Neural progenitor cell (in vitro differentiated cells): ENCODE measurements around the gene NR1D2. TPM values are rescaled to one million over a fixed set of nuclear protein-coding genes. Genes with fewer than 3 reads are reported as not detected.

Experiments used
- DNase-seq: peaks from one replicate; pipeline ENCODE4 v3.0.0-alpha.2; 2016; ENCODE audit warnings: low spot score
- H2AFZ ChIP-seq: fragments of 200-600 bp; sonication (generic); replicated peaks from 2 replicates; pipeline ENCODE4 v1.6.1; 2016; ENCODE audit warnings: antibody characterized with exemption
- H3F3A ChIP-seq: fragments of 200-600 bp; sonication (generic); 2 replicates; pipeline ENCODE4 v1.6.1; 2016; ENCODE audit warnings: antibody characterized with exemption, low read depth
- H3K27ac ChIP-seq: fragments of 200-600 bp; sonication (generic); 2 replicates; pipeline ENCODE4 v1.5.1; 2016; ENCODE audit warnings: mild to moderate bottlenecking
- H3K27me3 ChIP-seq: fragments of 200-600 bp; sonication (generic); 2 replicates; pipeline ENCODE4 v1.6.1; 2016; ENCODE audit warnings: mild to moderate bottlenecking, moderate library complexity
- H3K36me3 ChIP-seq: fragments of 200-600 bp; sonication (generic); 2 replicates; pipeline ENCODE4 v1.5.1; 2016
- H3K4me1 ChIP-seq: fragments of 200-600 bp; sonication (generic); 2 replicates; pipeline ENCODE4 v1.6.1; 2016; ENCODE audit warnings: mixed run types
- H3K4me2 ChIP-seq: fragments of 200-600 bp; sonication (generic); 2 replicates; pipeline ENCODE4 v1.6.1; 2016
- H3K4me3 ChIP-seq: fragments of 200-600 bp; sonication (generic); 2 replicates; pipeline ENCODE4 v1.5.1; 2016
- H3K79me2 ChIP-seq: fragments of 200-600 bp; sonication (generic); 2 replicates; pipeline ENCODE4 v1.6.1; 2016; ENCODE audit warnings: low read depth
- H3K9ac ChIP-seq: fragments of 200-600 bp; sonication (generic); 2 replicates; pipeline ENCODE4 v1.6.1; 2016
- H3K9me3 ChIP-seq: fragments of 200-600 bp; sonication (generic); 2 replicates; pipeline ENCODE4 v1.5.1; 2016; ENCODE audit warnings: low read depth
- H4K20me1 ChIP-seq: fragments of 200-600 bp; sonication (generic); 2 replicates; pipeline ENCODE4 v1.6.1; 2016; ENCODE audit warnings: low read depth
- H3K27ac Mint-ChIP-seq: 3 replicates; pipeline ENCODE4 v1.8.0; 2021; ENCODE audit warnings: mixed read lengths
- H3K27me3 Mint-ChIP-seq: 2 replicates; pipeline ENCODE4 v1.8.0; 2022; ENCODE audit warnings: low read depth, mild to moderate bottlenecking, inconsistent platforms, moderate library complexity, mixed read lengths; ENCODE audit not compliant: insufficient read depth
- H3K36me3 Mint-ChIP-seq: 3 replicates; pipeline ENCODE4 v1.8.0; 2021; ENCODE audit warnings: mixed read lengths
- H3K4me1 Mint-ChIP-seq: 3 replicates; pipeline ENCODE4 v1.8.0; 2021; ENCODE audit warnings: mixed read lengths
- H3K4me3 Mint-ChIP-seq: 3 replicates; pipeline ENCODE4 v1.8.0; 2021; ENCODE audit warnings: mild to moderate bottlenecking, moderate library complexity, mixed read lengths
- H3K9me3 Mint-ChIP-seq: 3 replicates; pipeline ENCODE4 v1.8.0; 2020; ENCODE audit warnings: mixed read lengths
- CTCF ChIP-seq: fragments of 200-600 bp; sonication (generic); IDR thresholded peaks from 2 replicates; pipeline ENCODE4 v1.5.1; 2017; ENCODE audit warnings: antibody characterized with exemption, mild to moderate bottlenecking
- EZH2 ChIP-seq: fragments of 200-600 bp; sonication (generic); IDR thresholded peaks from 2 replicates; pipeline ENCODE4 v1.6.1; 2017; ENCODE audit warnings: antibody characterized with exemption, mild to moderate bottlenecking, moderate library complexity
- EZH2phosphoT487 ChIP-seq: fragments of 200-600 bp; sonication (generic); IDR thresholded peaks from 2 replicates; pipeline ENCODE4 v1.6.1; 2017; ENCODE audit warnings: antibody characterized with exemption
- total RNA-seq: library from RNA; depleted of rRNA; stranded (reverse); fragments of >200 nt; gene quantifications from 2 replicates; pipeline ENCODE4 v1.2.3, GENCODE V29; 2015; ENCODE audit warnings: low replicate concordance

Gene NR1D2
- total RNA-seq, 1 donor from 2014 or later = 43.7 TPM

DNA sequence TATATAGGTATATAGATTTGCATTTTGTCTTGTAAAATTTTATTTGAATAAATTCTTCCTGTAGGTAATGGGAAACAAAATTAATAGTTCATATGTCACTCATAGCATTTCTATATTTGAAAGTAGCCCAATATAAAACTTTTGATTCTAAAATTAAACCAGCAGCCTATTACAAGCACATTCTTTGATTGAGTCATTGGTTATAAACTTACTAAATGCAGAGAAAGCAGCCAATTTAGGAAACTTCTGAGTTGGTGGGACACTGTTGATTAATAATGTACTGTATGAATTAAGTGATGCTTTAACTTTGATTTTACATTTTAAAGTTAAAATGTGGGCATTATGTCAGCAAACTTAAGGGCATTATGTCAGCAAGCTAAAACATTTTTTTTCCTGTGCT lies 34.5 kb downstream of the NR1D2 start:
- Mint-ChIP-seq H3K27me3 (no peaks in the 10 kb centered on the region), H3K36me3 (peaks cover 17% of the 10 kb centered on the region)
- H4K20me1 ChIP-seq = no peaks in the 10 kb centered on the region

DNA sequence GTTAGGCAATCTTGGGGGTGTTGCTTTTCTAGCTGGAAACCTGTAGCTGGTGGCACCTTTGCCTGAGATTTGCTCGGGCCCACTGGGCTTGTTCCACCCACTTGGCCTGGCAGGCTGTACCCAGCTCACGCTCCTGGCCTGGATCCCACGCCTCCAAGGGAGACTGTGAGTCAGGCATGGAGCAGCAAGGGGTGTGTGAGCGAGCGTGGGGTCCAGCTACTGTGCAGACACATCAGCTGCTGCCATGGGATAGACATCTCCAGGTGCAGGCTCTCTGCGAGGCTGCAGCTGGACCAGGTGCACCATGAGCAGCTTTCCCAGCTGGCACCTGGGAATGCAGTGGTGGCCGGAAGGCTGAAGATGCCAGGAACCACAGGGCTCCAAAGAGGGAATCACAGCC lies 36.0 kb downstream of the NR1D2 start:
- H3K27ac Mint-ChIP-seq = no peak overlapping the region
- H3K4me2 ChIP-seq = no peak overlapping the region

More for the DNA sequence above, 34.5 kb downstream of the NR1D2 start:
- Histone ChIP-seq H3K9ac (no peak overlapping the region), H3K27ac (no peak overlapping the region), H3K79me2 (no peaks in the 10 kb centered on the region), H3K4me1 (no peaks in the 10 kb centered on the region), H3K9me3 (peaks cover 9% of the 10 kb centered on the region), H3K27me3 (no peaks in the 10 kb centered on the region), H3K4me3 (no peak overlapping the region), H3K4me2 (no peak overlapping the region), H3K36me3 (peaks cover 11% of the 10 kb centered on the region), H3F3A (peaks cover 2% of the 10 kb centered on the region), H2AFZ (no peak overlapping the region)
- Mint-ChIP-seq H3K4me3 (no peak overlapping the region), H3K27ac (no peak overlapping the region), H3K9me3 (peaks cover 7% of the 10 kb centered on the region), H3K4me1 (no peaks in the 10 kb centered on the region)
- DNase-seq = no peak
- TF ChIP-seq EZH2phosphoT487 = no peak
- no peak for TF ChIP-seq EZH2
- no peak for TF ChIP-seq CTCF

DNA sequence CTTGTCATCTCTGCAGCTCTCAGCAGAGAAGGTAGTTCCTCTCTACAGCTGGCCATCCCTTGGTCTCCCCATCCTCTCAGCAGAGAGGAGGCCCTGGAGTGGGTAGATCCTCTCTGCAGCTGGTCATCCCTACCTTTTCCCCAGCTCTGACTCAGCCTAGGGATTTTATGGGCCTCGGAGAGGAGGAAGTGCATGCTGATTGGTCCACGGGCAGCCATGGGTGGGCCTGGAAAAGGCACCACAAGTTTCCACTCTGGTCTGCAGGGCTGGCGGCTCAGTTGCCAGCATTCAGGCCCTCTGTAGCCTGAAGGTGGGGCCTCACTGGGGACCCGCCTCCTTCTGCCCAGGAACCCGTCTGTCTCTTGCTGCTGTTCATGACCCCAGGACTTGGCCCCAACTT lies 36.9 kb downstream of the NR1D2 start:
- Mint-ChIP-seq H3K4me3 (no peak overlapping the region), H3K27ac (no peak overlapping the region), H3K27me3 (no peaks in the 10 kb centered on the region), H3K4me1 (no peaks in the 10 kb centered on the region), H3K9me3 (peaks cover 1% of the 10 kb centered on the region), H3K36me3 (peaks cover 7% of the 10 kb centered on the region)
- no peak for TF ChIP-seq EZH2phosphoT487
- no peak for TF ChIP-seq EZH2
- no peak for TF ChIP-seq CTCF
- Histone ChIP-seq H3K36me3 (peaks cover 4% of the 10 kb centered on the region), H3K79me2 (no peaks in the 10 kb centered on the region), H3K4me3 (no peak overlapping the region), H3K4me2 (no peak overlapping the region), H3F3A (peaks cover 2% of the 10 kb centered on the region), H3K9ac (no peak overlapping the region), H4K20me1 (no peaks in the 10 kb centered on the region), H3K4me1 (no peaks in the 10 kb centered on the region), H2AFZ (no peak overlapping the region), H3K27ac (no peak overlapping the region), H3K27me3 (no peaks in the 10 kb centered on the region), H3K9me3 (no peaks in the 10 kb centered on the region)
- no peak for DNase-seq

More for the DNA sequence above, 36.0 kb downstream of the NR1D2 start:
- Mint-ChIP-seq H3K4me3 (no peak overlapping the region), H3K9me3 (peaks cover 4% of the 10 kb centered on the region), H3K27me3 (no peaks in the 10 kb centered on the region), H3K36me3 (peaks cover 12% of the 10 kb centered on the region), H3K4me1 (no peaks in the 10 kb centered on the region)
- Histone ChIP-seq H3K4me3 (no peak overlapping the region), H3K4me1 (no peaks in the 10 kb centered on the region), H3K9me3 (peaks cover 3% of the 10 kb centered on the region), H3K27me3 (no peaks in the 10 kb centered on the region), H3K9ac (no peak overlapping the region), H3F3A (peaks cover 2% of the 10 kb centered on the region), H3K36me3 (peaks cover 6% of the 10 kb centered on the region), H3K79me2 (no peaks in the 10 kb centered on the region), H4K20me1 (no peaks in the 10 kb centered on the region), H3K27ac (no peak overlapping the region), H2AFZ (no peak overlapping the region)
- no peak for TF ChIP-seq EZH2
- TF ChIP-seq EZH2phosphoT487 = no peak
- no peak for TF ChIP-seq CTCF
- DNase-seq = no peak
